CD4-positive, alpha-beta T cell (primary cell): ENCODE data around the gene PPM1H. TPM values are rescaled to one million over a fixed set of nuclear protein-coding genes. Genes with fewer than 3 reads are reported as not detected.
"Not testable (repeated sequence)": the region's sequence is repeated elsewhere in the genome, so short reads cannot be mapped to it uniquely, and the experiment has no call there.

Experiments
- ATAC-seq: fragments of 200-7000 bp; cut with Tn5 transposase; one replicate; pipeline ENCODE4 v1.10.0; 2022; ENCODE audit warnings: mild to moderate bottlenecking; ENCODE audit not compliant: poor library complexity
- CTCF ChIA-PET: fragments of 350-600 bp; sonication (Branson Sonifier 250); formaldehyde crosslinking; loops from one replicate; lab custom pipeline; 2021; ENCODE audit warnings: antibody characterized with exemption, inconsistent platforms; lab: Charles Lee
- POLR2A ChIA-PET: fragments of 350-600 bp; sonication (Branson Sonifier 250); formaldehyde crosslinking; loops from one replicate; lab custom pipeline; 2021; ENCODE audit warnings: antibody characterized with exemption, inconsistent platforms; lab: Charles Lee
- DNase-seq, 14 experiments: peaks; one replicate each; pipeline ENCODE4 v3.0.0-alpha.2; 2013 to 2020; ENCODE audit warnings: mixed read lengths in 2 of 14
- H3K27ac ChIP-seq, 2 donors: one replicate each; pipeline versions ENCODE4 v1.5.1 to v1.7.0; 2013; ENCODE audit warnings: low read length in 2 of 2, low read depth in 1 of 2, mild to moderate bottlenecking in 1 of 2
- H3K27me3 ChIP-seq, 2 experiments: 1 replicate in 1 of 2; 2 replicates in 1 of 2; pipeline versions ENCODE4 v1.6.1 to v1.7.0; 2013; ENCODE audit warnings: low read length in 2 of 2, control low read depth in 1 of 2, mild to moderate bottlenecking in 1 of 2, moderate library complexity in 1 of 2; ENCODE audit not compliant: insufficient read depth in 2 of 2, control insufficient read depth in 1 of 2
- H3K36me3 ChIP-seq: one replicate; pipeline ENCODE4 v1.6.1; 2013; ENCODE audit warnings: low read length, control low read depth; ENCODE audit not compliant: insufficient read depth
- H3K4me1 ChIP-seq: one replicate; pipeline ENCODE4 v1.6.1; 2013; ENCODE audit warnings: low read length, control low read depth; ENCODE audit not compliant: insufficient read depth
- H3K4me3 ChIP-seq: one replicate; pipeline ENCODE4 v1.5.1; 2013; ENCODE audit warnings: mild to moderate bottlenecking, low read length, moderate library complexity
- H3K9me3 ChIP-seq, 2 experiments: 1 replicate in 1 of 2; 2 replicates in 1 of 2; pipeline versions ENCODE4 v1.6.1 to v1.7.0; 2013; ENCODE audit warnings: low read length in 2 of 2, mild to moderate bottlenecking in 2 of 2, control low read depth in 1 of 2, moderate library complexity in 1 of 2; ENCODE audit not compliant: control insufficient read depth in 1 of 2, insufficient read depth in 1 of 2
- H3K27ac Mint-ChIP-seq: one replicate; pipeline ENCODE4 v1.8.0; 2020; ENCODE audit warnings: mixed read lengths
- H3K27me3 Mint-ChIP-seq: one replicate; pipeline ENCODE4 v1.8.0; 2021; ENCODE audit warnings: mixed read lengths
- H3K36me3 Mint-ChIP-seq: one replicate; pipeline ENCODE4 v1.8.0; 2021; ENCODE audit warnings: low read depth, mixed read lengths
- H3K4me1 Mint-ChIP-seq: one replicate; pipeline ENCODE4 v1.8.0; 2021; ENCODE audit warnings: low read depth, mixed read lengths
- H3K4me3 Mint-ChIP-seq: one replicate; pipeline ENCODE4 v1.8.0; 2020; ENCODE audit warnings: mild to moderate bottlenecking, mixed read lengths
- H3K9me3 Mint-ChIP-seq: one replicate; pipeline ENCODE4 v1.8.0; 2020; ENCODE audit warnings: mixed read lengths
- intact Hi-C, 2 experiments: fragments of 100-400 bp; cut with DNase I in 1 of 2; cut with micrococcal nuclease in 1 of 2; formaldehyde crosslinking; loops; one replicate each; pipeline versions ENCODE4 v1.15.1 to v1.9.0; 2023 to 2025; cut with DNase I, micrococcal nuclease
- total RNA-seq, 174 experiments: library from RNA in 2 of 174; stranded (reverse) in 2 of 174; gene quantifications; one replicate each; pipeline ENCODE4 v1.2.3 and lab custom pipeline; 2021 to 2026
- TF ChIP-seq, protein P1 (sequence below): fragments of 200-600 bp; IDR thresholded peaks from one replicate; pipeline ENCODE4 v1.8.0; 2022; ENCODE audit warnings: antibody characterized with exemption, mild to moderate bottlenecking

The PPM1H gene
- total RNA-seq, 2 experiments from 2014 or later = not detected

DNA sequence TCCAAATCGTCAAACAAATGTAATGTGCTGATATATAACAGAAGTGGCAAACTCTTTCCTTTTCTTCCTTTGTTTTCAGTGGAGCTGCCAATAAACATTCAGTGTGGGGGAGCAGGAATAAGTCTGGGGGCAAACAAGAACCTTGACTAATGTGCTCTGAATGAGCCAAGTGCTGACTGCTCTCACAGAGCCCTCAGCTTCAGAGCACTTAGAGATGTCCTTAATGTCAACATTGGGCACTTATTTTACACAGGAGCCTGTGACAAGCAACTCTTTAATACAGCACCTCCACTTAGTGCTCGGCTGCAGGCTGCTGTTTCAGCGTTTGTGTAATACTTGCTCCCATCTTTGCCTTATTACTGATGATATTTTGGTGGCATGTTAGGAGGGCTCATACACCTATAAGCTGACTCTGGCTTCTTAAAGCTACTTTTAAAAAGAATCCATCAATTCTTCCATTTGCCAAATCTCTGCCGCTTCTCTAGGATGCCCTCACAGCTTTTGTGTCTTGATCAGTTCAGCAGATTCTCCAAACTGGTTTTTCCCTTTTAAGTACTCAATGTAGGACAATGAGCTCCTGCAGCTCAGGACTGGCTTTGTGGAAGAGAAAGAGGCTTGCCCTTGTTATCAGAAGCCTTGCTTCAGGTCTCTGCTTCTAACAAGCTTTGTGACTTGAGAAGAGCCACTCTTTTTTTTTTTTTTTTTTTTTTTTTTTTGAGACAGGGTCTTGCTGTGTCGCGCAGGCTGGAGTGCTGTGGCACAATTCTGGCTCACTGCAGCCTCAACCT lies 261.7 kb downstream of the PPM1H start:
- POLR2A ChIA-PET = no interaction called here
- Mint-ChIP-seq H3K4me1 (no peaks in the 10 kb centered on the region), H3K9me3 (no peaks in the 10 kb centered on the region), H3K36me3 (no peaks in the 10 kb centered on the region), H3K27ac (no peak overlapping the region), H3K27me3 (no peaks in the 10 kb centered on the region), H3K4me3 (no peak overlapping the region)
- CTCF ChIA-PET = interaction anchor here (1.0 kb wide), 1 partner anchor 92 kb away, joined by 3 read pairs; no protein-coding TSS in a partner anchor
- ATAC-seq = no peak
- Histone ChIP-seq H3K4me1 (no peaks in the 10 kb centered on the region), H3K27ac (no peak overlapping the region), H3K4me3 (no peak overlapping the region), H3K36me3 (no peaks in the 10 kb centered on the region), H3K27me3 (peaks cover 0 to 2% of the 10 kb centered on the region in 2 experiments), H3K9me3 (peaks cover 0 to 12% of the 10 kb centered on the region in 2 experiments)
- no peak for DNase-seq
- intact Hi-C loops = no loop called here
- TF ChIP-seq, protein P1, sequence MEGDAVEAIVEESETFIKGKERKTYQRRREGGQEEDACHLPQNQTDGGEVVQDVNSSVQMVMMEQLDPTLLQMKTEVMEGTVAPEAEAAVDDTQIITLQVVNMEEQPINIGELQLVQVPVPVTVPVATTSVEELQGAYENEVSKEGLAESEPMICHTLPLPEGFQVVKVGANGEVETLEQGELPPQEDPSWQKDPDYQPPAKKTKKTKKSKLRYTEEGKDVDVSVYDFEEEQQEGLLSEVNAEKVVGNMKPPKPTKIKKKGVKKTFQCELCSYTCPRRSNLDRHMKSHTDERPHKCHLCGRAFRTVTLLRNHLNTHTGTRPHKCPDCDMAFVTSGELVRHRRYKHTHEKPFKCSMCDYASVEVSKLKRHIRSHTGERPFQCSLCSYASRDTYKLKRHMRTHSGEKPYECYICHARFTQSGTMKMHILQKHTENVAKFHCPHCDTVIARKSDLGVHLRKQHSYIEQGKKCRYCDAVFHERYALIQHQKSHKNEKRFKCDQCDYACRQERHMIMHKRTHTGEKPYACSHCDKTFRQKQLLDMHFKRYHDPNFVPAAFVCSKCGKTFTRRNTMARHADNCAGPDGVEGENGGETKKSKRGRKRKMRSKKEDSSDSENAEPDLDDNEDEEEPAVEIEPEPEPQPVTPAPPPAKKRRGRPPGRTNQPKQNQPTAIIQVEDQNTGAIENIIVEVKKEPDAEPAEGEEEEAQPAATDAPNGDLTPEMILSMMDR = no peak

DNA sequence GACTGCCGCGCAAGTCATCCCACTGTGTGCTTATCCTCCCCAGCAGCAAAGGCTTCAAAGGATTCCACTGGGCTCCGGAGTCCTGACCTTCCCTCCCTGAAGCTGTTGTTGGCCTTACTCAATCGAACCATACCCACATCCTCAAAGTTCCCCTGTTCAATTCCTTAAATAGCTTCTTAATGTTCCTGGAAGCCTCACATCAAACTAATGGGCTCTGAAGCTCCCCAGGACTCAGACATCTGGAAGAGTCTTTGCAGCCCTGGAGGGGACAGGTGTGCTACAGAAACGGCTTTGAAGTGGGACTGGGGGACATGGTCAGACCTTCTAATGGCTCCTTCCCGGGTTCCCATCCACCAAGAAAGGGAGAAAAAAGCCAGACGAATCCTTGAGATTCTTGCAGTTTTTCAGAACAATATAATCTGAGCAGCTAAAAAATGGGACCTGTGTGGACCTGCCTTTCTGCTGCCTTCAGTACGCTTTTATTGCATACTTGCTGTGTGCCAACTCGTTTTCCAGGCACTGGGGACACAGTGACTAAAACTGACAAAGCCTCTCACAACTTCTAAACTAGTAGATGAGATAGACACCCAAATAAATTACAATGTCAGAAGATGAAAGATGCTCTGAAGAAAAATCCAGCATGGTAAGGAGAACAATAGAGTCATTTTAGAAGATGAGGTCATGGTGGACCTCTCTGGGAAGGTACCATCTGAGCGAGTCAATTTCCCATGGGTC lies 263.8 kb downstream of the PPM1H start:
- H3K9me3 ChIP-seq = no peaks in the 10 kb centered on the region
- ATAC-seq = no peak
- TF ChIP-seq, protein P1 = no peak
- Mint-ChIP-seq H3K27ac (no peak overlapping the region), H3K27me3 (no peaks in the 10 kb centered on the region), H3K4me3 (no peak overlapping the region), H3K36me3 (no peaks in the 10 kb centered on the region), H3K4me1 (no peaks in the 10 kb centered on the region), H3K9me3 (no peaks in the 10 kb centered on the region)
- ChIA-PET POLR2A (no interaction called here), CTCF (no interaction called here)
- H3K27me3 ChIP-seq = no peaks in the 10 kb centered on the region
- H3K27ac ChIP-seq = no peak overlapping the region
- no peaks in the 10 kb centered on the region for H3K4me1 ChIP-seq
- no peak overlapping the region for H3K4me3 ChIP-seq
- no peak for DNase-seq
- no peaks in the 10 kb centered on the region for H3K36me3 ChIP-seq
- intact Hi-C loops = no loop called here

- intact Hi-C loops = no loop called here
- TF ChIP-seq, protein P1 = no peak
- Mint-ChIP-seq H3K9me3 (no peaks in the 10 kb centered on the region), H3K4me3 (no peak overlapping the region), H3K27ac (no peak overlapping the region), H3K27me3 (no peaks in the 10 kb centered on the region), H3K36me3 (no peaks in the 10 kb centered on the region), H3K4me1 (no peaks in the 10 kb centered on the region)
- ChIA-PET CTCF (no interaction called here), POLR2A (no interaction called here)
- DNase-seq (no peak), ATAC-seq (no peak)
- H3K9me3 ChIP-seq = no peaks in the 10 kb centered on the region
- H3K4me1 ChIP-seq = no peaks in the 10 kb centered on the region
- no peaks in the 10 kb centered on the region for H3K27me3 ChIP-seq
- no peaks in the 10 kb centered on the region for H3K36me3 ChIP-seq
- H3K27ac ChIP-seq = no peak overlapping the region
- H3K4me3 ChIP-seq = no peak overlapping the region
These were observed 266.2 kb downstream of the PPM1H start for GRCh38 chr12:62668782-62669181.

- H3K36me3 ChIP-seq, H3K27me3 ChIP-seq, H3K4me1 ChIP-seq, H3K36me3 Mint-ChIP-seq, intact Hi-C loops, H3K4me1 Mint-ChIP-seq, H3K27ac Mint-ChIP-seq, ATAC-seq, H3K27me3 Mint-ChIP-seq, H3K9me3 Mint-ChIP-seq, H3K9me3 ChIP-seq, DNase-seq, H3K27ac ChIP-seq, CTCF ChIA-PET, H3K4me3 ChIP-seq, H3K4me3 Mint-ChIP-seq: not testable (repeated sequence)
- POLR2A ChIA-PET = interaction anchor here (0.6 kb wide), 1 partner anchor 160 kb away, joined by 4 read pairs; no protein-coding TSS in a partner anchor
These were observed 270.0 kb downstream of the PPM1H start for GRCh38 chr12:62664951-62665350.
